CD4-positive, alpha-beta T cell treated with Interleukin-2 at 100 ng/mL for 4 hours (primary cell): Measurements from ENCODE around the gene GDPD5.
"Not testable (repeated sequence)": the region's sequence is repeated elsewhere in the genome, so short reads cannot be mapped to it uniquely, and the experiment has no call there.

Experiments used
- DNase-seq: peaks from one replicate; pipeline ENCODE4 v3.0.0-alpha.2; 2020; ENCODE audit warnings: low spot score

The GDPD5 gene

DNA sequence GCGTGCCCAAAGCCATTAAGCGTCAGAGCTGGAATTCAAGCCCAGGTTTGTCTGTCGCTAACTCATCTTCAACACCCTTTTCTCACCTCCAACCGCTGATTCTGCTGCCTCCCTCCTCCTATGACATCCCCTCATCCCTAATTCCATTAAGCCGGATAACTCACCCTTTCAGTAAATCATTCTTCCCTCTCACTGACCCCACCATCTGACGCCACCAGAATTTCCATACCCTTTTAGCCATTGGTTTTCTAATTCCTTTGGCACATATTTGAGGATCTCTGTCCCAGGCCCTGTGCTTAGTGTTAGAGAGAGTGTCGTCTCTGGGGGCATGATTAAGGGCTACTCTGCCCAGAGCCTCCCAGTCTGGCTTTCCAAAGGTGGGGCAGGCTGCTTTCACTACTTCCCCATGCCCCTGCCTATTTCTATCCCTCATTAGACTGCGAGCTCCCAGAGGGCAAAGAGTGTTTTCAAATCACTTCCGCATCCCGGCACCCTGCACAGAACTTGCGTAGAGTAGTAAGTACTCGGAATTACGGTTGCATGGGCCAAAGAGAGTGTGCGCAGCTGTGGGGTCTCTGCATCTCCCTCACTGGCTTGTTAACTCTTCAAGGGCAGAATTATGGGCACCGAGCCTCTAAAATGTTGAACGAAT lies 96.6 kb downstream of the GDPD5 start:
- DNase-seq = no peak

DNA sequence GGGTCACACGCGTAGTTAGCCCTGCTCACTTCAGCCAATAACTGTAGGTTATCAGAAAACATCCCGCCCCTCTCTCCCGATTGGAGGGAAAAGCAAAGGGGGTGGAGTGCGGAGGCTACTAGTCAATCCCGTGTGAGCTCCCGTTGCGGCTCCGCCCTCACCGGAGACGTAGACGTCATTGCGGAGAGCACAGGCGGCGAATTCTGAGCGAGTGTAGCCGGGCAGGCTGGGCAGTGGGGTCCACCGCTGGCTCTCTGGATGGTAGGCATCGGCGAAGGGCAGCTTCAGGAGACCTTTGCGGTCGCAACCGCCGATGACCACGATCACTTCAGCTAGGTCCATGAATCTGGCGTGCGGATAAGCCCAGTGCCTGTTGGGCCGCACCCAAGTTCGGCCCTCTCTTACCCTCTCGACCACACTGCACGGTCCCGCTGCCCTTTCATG lies 97.4 kb downstream of the GDPD5 start:
- DNase-seq = peak; percentile 70

DNA sequence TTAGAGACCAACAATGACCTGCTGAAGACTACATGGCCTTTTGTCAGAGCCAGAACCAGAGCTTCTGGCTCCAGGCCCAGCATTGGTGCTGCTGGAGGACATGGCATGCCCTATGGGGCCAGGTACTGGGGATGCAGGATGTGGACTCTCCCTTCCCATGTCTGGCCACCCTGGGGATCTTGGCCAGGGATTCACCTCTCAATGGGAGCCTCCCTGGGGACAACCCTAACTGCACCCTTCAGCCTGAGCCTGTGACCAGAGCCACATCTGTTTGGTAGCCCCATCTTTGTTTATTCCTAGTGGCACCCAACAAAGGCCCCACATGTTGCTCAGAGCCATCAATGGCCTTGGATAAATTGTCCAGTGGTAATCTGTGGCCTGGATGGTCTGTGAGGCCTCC lies 98.6 kb downstream of the GDPD5 start:
- DNase-seq = no peak

DNA sequence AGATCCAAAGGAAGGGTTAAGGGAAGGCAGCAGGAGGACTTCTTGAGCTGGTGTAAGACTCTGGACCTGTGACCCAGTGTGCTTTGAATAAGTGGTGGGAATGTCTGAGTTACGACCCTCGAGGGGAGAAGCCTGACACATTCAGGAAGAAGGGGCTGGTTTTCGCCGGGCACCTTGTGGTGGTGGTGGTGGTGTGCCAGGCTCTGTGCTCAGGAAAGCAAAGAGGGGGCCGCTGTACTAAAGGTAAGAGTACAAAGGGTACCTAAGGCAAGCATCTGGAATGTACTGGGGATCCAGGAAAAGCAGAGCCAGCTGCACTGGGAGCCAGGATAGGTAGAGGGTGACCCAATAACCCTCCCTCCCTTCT lies 99.0 kb downstream of the GDPD5 start:
- no peak for DNase-seq

DNA sequence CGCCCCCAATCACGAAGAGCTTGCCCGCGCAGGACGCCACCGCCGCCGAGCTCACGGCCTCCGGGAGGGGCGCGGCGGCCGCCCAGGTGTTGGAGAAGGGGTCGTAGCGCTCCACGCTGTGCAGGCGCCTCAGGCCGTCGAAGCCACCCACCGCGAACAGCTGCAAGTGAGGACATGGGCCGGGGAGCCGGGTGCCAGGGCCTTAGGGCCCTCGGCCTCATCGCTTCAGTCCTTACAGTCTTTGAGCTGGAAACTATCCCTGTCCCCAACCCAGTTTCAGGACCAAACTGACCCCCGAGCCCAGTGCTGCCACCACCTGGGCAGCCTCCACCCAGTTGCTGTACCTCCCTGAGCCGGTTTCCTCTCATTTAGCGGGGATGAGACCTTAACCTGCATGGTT lies 100.3 kb downstream of the GDPD5 start:
- DNase-seq = no peak

DNA sequence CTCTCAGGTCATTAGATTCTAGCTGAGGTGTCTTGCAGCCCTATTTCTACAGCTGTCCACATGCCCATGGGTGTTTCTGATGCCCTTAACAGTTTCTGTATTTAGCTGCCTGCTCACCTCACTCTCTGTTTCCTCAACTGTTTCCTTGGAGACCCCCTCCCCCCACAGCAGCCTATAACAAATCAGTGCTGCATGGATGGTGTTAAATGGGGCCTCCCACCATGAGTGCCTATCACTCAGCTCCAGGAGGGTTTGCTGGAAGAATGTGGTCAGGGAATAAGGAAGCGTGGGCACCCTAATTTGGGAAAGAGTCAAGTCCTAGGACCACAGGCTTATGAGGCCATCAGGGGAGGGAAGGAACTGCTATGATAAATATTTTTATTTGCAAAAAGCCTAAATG lies 101.3 kb downstream of the GDPD5 start:
- DNase-seq = no peak

DNA sequence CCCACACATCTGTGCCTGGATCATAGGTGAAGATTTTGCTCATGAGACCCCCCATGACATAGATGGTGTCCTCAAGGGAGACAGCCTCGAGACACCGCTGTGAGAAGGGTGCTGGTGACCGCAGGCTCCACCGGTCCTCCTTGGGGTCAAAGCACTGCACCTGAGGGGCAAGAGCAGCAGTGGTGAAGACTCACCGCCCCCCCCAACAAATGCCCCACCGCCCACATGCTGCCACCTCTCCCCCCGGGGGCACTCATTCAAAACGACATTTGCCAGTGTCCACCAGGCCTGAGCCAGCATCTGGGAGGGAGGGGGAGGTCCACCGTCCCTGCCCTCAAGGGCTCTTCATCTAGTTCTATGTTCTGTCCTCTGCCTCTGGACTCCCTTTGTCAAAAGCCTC lies 102.0 kb downstream of the GDPD5 start:
- DNase-seq = no peak

DNA sequence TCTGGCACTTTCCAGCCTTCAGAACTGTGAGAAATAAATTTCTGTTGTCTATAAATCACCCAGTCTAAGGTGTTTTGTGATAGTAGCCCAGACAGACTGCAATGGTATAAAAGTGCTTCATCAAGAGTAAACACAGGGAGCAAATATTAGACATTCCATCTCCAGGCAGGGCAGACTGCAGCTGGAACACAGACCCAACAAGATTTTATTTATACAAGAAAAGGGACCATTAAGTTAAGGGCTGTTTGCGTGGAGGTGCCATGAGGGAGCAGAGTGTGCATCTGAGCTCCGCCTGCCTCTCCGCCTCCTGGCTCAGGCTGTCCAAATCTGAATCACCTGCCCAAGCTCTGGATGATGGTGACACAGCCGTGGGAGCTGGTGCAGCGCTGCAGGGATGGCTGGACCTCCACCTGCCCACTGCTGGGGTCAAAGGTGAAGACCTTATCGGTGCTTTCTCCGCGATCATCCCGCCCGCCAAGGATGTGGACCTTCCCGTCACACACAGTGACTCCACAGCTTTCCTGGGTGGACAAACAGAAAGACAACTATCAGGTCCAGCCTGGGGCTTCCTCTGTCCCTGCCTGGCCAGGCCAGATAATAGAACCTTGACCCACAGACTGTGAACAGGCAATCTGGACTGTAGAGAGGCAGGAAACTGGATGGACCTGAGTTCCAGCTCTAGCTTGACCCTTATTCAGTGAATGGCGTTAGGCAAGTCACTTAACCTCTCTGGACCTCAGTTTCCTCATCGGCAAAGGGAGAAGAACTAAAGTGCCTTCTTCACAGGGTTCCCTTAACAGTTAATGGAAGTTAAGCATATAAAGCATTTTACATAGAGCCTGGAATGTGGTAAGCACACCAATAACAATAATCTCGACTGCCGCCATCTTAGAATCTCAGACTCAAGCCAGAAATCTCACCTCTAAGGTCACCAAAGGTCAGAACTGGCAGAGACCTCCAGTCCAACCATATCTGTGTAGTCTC lies 103.2 kb downstream of the GDPD5 start:
- DNase-seq = no peak

DNA sequence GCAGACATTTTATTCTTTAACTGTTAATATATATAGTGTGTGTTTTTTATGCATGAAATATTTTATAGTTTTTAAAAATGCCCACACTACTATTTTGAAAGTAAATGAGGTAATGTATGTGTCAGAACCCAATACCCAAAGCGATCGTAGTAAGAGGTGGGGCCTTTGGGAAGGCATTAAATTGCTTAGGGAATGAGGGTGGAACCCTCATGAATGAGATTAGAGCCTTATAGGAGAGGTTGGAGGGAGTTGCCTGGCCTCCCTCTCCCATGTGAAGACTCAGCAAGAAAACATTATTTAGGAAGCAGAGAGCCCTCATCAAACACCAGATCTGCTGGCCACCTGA lies 103.9 kb downstream of the GDPD5 start:
- no peak for DNase-seq

DNA sequence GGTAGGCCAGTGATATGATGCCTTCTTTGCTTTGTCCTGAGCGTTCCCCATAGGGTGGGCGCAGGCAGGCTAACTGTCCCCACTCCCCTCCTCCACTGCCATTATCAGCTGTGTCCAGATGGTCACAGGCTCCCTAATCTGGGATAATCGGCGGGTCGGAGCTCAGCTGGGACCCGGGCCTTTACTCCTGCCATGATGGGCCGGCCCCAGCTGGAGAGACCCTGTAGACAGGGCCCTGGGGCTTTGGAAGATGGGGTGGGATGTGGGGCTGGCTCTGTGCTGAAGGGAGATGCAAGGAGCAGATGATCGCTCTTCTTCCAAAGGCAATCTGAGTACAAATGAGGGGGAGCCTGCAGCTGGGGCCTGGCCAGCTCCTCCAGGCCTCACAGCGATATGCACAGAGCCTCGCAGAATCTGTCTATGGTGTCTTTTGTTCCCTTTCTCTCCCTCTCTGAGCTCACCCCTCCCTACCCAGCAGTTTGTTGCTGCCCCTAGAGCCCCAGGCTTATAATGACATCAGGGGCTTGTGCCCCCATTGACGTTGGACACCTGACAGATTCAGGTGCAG lies 104.6 kb downstream of the GDPD5 start:
- DNase-seq = no peak

DNA sequence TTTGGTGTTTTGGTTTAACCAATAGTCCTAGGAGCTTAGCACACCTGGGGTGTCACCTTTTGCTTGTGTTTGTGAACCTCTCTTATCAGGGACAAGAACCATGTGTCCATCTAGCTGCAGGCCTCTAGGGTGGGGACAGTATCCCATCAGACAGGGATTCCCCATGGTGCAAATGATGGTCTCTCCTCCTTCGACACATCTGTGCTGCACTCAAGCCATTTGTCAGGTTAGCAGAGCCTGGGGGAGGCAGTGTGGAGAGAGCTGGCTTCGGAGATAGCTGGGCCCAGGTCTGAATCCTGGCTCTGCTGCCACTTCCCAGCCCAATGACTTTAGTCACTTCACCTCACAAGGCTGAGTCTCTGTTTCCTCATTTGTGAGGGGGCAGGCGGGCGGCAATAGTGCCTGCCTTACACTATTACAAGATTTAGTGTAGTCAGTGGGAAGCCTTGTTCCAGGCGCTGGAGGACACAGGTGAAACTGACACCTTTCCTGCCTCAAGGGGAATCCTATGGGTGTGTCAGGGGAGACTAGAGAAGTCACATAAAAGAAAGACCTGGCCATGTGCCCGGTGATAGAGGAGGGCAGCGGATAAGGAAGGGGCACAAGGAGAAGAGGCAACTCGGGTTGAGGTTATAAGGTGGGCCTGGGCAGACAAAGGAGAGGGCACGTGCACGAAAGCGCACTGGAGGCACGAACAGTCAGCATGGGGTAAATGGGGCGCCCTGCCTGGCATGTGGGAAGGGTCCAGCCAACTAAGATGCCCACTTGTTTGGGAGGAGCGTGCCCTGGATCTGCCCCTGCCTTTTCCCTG lies 105.3 kb downstream of the GDPD5 start:
- DNase-seq = no peak

DNA sequence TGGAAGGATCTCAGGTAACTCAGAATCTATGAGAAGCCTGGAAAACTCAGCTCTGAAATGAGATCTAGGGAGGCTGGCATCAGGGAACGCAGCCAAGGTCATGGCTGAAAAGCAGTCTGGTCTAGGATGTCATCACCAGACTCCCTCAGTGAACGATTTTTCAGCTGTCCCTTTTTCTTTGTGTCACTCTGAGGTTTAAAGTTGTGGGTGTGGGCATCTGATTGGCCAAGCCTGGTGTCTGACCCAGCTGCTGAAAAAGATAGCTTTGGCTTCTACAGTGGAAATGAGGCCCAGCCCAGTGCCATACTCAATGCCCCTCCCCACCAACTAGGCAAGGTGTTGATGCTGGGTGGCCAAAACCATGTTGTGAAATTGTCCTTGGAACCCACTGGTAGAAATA lies 111.9 kb downstream of the GDPD5 start:
- no peak for DNase-seq

DNA sequence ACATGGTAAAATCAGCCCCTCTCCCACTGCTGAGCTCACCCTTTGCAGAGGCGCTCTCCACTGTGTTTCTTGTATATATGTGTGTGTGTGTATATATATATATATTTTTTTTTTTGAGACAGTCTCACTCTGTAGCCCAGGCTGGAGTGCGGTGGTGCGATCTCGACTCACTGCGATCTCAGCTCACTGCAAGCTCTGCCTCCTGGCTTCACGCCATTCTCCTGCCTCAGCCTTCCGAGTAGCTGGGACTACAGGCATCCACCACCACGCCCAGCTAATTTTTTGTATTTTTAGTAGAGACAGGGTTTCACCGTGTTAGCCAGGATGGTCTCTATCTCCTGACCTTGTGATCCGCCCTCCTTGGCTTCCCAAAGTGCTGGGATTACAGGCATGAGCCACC lies 112.6 kb downstream of the GDPD5 start:
- not testable (repeated sequence) for DNase-seq

DNA sequence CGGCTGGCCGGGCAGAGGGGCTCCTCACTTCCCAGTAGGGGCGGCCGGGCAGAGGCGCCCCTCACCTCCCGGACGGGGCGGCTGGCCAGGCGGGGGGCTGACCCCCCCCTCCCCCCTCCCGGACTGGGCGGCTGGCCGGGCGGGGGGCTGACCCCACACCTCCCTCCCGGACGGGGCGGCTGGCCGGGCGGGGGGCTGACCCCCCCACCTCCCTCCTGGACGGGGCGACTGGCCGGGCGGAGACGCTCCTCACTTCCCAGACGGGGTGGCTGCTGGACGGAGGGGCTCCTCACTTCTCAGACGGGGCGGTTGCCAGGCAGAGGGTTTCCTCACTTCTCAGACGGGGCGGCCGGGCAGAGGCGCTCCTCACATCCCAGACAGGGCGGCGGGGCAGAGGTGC lies 115.8 kb downstream of the GDPD5 start:
- not testable (repeated sequence) for DNase-seq

DNA sequence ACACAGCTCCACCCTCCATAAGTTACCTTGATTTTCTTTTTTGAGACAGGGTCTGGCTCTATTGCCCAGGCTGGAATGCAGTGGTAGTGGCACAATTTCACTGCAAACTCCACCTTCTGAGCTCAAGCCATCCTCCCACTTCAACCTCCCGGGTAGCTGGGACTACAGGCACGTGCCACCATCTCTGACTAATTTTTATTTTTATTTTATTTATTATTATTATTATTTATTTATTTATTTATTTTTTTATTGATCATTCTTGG lies 116.9 kb downstream of the GDPD5 start:
- DNase-seq = no peak

DNA sequence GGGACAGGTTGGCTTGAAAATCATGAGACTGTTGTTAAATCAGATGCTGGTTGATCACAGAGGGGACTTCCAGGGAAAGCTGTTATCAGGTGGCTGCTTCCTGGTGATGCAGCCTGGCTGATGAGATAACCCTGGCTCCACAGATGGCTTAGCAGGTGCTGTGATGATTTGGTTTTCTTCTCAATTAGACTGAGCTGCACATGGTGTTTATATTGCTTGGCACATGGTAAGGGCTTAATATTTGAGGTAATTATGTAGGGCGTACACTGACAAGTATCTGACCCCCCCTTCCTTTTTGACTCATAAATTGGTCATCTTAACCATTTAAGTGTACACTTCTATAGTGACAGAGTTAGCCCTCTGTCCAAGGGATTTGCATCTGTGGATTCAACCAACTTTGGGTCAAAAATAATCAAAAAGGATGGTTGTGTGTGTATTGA lies 119.4 kb downstream of the GDPD5 start:
- DNase-seq = no peak

DNA sequence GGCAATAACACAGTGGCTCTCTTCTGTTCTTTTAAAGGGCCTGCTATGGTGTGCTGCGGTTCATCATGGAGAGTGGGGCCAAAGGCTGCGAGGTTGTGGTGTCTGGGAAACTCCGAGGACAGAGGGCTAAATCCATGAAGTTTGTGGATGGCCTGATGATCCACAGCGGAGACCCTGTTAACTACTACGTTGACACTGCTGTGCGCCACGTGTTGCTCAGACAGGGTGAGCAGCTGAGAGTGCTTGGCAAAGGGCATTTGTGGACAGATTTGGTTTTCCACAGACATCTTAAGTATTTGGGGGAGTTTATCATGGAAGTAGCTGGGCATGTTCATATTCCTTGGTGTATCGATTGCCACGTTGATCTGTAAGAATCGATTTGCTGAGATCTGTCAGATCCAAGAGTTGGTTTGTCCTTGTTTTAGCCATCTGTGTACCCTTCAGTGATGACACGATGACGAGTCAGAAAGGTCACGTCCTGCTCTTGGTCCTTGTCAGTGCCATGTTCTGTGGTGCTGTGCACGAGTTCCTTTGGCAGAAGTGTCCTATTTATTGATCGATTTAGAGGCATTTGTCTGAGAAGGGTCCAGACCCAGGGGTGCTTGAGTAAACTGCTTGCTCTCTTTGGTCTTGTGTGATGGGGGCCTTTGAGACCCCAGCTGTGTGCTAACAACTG lies 121.6 kb downstream of the GDPD5 start:
- no peak for DNase-seq

DNA sequence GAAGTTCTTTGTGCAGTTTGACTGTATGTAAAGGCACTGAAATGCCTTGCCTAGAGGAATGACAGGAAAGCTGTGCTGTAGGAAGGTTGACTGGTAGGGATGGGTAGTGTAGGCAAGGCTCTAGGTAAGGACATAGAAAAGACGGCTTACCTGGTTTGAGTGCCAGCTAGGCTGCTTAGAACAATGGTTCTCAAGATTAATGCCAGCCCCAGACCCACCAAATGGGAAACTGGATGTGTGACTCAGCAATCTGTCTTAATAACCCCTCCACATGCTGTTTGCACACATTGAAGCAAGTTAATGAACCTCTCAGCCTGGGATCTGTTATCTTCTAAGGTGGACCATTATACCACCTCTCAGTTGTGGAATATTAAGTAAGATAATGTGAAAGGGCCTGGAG lies 122.7 kb downstream of the GDPD5 start:
- no peak for DNase-seq

DNA sequence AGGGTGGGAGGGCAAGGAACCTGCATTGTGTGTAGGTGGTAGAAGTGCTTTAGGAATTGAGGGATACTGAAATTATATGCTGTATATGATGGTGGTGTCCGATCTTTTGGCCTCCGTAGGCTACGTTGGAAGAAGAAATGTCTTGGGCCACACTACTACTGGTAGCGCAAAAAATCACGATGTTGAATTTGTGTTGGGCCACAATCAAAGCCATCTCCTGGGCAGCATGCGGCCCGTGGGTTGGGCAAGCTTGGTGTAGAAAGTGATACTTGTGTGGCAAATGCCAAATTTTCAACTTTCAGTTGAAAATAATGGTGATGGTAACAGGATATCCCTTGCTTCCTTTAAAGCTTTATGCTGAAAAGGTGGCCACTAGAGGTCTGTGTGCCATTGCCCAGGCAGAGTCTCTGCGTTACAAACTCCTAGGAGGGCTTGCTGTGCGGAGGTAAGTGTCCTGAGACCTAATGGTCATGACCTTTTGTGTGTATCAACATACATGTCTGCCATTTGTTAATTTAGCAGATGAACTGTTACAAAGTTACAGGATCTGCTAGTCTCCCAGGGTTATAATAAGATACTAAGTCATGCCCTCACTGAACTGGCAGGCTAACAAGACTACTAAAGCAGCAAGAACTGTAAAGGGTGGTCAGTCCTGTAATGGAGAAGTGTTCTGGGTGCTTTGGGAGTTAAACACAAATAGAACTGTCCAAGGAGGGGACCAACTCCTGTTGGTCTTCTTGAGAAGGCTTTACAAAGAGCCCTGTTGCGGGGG lies 123.6 kb downstream of the GDPD5 start:
- no peak for DNase-seq

DNA sequence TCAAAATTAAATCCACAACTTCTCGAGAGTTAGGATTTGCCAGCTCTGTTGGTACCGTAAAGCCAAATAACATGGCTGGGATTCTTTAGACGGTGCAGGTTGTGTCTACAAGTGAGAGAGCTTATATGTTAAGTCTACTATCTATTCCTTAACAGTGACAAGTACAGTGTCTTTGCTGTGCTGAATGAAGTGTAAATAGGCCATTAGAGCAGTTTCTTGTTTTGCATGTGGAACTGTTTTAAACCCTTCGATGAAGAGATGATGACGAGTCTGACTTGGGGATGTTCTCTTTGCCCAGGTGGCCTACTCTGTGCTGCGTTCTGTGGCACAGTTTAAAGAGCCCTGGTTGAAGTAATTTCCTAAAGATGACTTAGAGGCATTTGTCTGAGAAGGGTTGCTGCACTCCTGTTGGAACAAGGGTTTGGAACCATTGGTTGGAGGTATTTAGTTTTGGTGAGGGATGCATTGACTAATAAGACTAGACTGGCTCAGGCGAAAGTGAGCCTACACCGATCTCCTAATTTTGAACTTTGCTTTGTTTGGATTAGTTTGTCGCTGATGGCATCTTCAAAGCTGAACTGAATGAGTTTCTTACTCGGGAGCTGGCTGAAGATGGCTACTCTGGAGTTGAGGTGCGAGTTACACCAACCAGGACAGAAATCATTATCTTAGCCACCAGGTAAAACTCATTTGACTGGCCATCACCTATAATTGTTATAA lies 125.4 kb downstream of the GDPD5 start:
- peak; percentile 20 for DNase-seq
